ENCODE data around the gene ATP13A3. TPM values are rescaled to one million over a fixed set of nuclear protein-coding genes. Genes with fewer than 3 reads are reported as not detected.

Gene ATP13A3
- total RNA-seq, 1 donor from 2014 or later, result 79.2 TPM

DNA sequence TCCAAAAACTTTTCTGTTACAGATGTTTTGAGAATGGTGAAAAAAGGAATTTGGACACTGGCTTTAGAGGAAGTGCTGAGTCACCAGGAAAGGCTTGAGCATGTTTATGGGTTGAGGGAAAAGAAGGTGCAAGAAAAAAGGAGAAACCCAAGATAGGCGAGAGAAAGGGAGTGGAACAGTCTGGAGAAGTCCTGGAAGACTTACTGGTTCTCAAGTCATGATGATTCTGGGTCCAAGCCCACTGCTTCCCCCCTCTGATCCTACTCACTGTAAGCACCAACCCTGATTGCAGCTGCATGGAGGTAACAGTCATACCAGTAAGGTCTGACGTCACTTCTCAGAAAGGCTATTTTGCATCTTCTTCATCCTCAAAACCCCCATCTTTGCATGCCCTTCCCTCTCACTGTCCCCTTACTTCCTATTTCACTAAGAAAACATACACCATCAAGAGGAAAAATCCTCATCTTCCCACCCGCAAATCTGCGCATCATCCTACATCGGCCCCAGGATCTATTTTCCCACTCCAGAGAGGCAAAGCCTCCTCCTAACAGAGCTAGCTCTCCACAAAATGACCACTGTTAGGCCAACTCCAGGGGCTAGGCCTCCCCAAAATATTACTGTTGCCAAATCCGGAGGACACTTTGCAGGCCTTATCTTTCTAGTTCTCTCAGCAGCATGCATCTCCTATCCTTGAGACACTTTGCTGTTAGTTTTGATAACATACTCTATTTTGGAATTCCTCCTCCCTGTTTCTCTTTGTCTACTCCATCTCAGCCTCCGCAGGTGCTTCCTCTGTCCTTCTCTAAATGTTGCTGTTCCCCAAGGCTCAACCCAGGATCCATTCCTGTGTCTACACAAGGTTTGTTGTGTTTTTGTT is 3.2 kb upstream of the ATP13A3 start:
- no peak overlapping the region for H3K4me3 Mint-ChIP-seq (ENCODE audit: unreplicated experiment)
- no peaks in the 10 kb centered on the region for H3K36me3 ChIP-seq (ENCODE audit: insufficient read depth, low read length)
- H2AFZ ChIP-seq (ENCODE audit: low read depth, low read length), result no peak overlapping the region
- H3K27ac Mint-ChIP-seq (ENCODE audit: unreplicated experiment), result peak overlapping the region; percentile 36
- no peaks in the 10 kb centered on the region for H3K36me3 Mint-ChIP-seq (ENCODE audit: low read depth, unreplicated experiment)
- no peak for FAIRE-seq
- H3K4me3 ChIP-seq (ENCODE audit: insufficient read depth, low read depth, low read length), result no peak overlapping the region
- H4K20me1 ChIP-seq (ENCODE audit: insufficient read depth, low read length), result peaks cover 9% of the 10 kb centered on the region
- H3K9me3 Mint-ChIP-seq (ENCODE audit: unreplicated experiment), result no peaks in the 10 kb centered on the region
- H3K4me1 Mint-ChIP-seq (ENCODE audit: low read depth, unreplicated experiment), result peaks cover 31% of the 10 kb centered on the region
- H3K4me2 ChIP-seq (ENCODE audit: low read length), result peak overlapping the region; percentile 55
- H3K27me3 ChIP-seq (ENCODE audit: insufficient read depth, low read length), result no peaks in the 10 kb centered on the region
- no peaks in the 10 kb centered on the region for H3K27me3 Mint-ChIP-seq (ENCODE audit: low read depth, unreplicated experiment)
- TF ChIP-seq, protein P1, sequence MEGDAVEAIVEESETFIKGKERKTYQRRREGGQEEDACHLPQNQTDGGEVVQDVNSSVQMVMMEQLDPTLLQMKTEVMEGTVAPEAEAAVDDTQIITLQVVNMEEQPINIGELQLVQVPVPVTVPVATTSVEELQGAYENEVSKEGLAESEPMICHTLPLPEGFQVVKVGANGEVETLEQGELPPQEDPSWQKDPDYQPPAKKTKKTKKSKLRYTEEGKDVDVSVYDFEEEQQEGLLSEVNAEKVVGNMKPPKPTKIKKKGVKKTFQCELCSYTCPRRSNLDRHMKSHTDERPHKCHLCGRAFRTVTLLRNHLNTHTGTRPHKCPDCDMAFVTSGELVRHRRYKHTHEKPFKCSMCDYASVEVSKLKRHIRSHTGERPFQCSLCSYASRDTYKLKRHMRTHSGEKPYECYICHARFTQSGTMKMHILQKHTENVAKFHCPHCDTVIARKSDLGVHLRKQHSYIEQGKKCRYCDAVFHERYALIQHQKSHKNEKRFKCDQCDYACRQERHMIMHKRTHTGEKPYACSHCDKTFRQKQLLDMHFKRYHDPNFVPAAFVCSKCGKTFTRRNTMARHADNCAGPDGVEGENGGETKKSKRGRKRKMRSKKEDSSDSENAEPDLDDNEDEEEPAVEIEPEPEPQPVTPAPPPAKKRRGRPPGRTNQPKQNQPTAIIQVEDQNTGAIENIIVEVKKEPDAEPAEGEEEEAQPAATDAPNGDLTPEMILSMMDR (IDR thresholded peaks at IDR 0.05; ENCODE audit: insufficient read depth, low read depth, low read length), result no peak
- TF ChIP-seq EZH2 (IDR thresholded peaks at IDR 0.05; ENCODE audit: insufficient read depth, low read length), result no peak
- H3K79me2 ChIP-seq (ENCODE audit: insufficient read depth, low read length), result peaks cover 13% of the 10 kb centered on the region
- no peak overlapping the region for H3K9ac ChIP-seq (ENCODE audit: low read length)
- peak overlapping the region; percentile 3 for H3K27ac ChIP-seq (ENCODE audit: low read depth, low read length)
- peak; percentile 57 for DNase-seq (ENCODE audit: low read depth)
- peaks cover 42% of the 10 kb centered on the region for H3K4me1 ChIP-seq (ENCODE audit: insufficient read depth, low read length)
- H3K9me3 ChIP-seq (ENCODE audit: insufficient read depth, low read depth, low read length), result no peaks in the 10 kb centered on the region

DNA sequence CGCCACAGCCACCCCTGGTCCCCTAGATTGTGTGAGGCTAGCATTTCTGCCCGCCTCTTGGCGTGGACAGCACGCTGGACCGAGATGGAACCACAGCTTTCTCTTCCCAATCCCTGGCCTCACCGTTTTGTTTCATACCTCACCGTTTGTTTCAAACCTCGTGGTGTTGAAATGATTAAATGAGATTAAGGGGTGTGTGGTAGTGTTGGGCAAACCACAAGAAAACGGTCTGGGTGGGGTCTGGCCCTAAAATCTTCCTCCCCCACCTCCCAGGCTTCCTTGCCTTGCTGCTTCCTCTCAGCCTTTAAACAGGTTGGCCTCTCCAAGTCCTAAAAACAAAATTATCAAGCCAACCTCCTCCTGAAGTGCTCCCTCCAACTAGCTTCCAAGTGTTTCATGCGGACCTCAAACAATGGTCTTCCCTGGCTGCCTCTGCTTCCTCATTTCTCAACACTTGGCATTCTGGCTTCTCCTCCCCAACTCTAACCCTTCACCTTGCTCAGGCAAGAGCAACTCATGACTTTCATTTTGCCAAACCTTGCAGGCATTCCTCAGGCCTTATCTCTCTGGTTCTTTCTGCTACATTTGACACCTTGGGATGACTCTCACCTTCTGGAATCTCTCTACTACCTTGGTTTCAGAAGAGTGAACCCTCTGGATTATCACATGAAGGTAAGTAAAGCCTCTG is 1.4 kb upstream of the ATP13A3 start:
- no peaks in the 10 kb centered on the region for H3K27me3 Mint-ChIP-seq (ENCODE audit: low read depth, unreplicated experiment)
- H3K79me2 ChIP-seq (ENCODE audit: insufficient read depth, low read length), result peaks cover 31% of the 10 kb centered on the region
- peaks cover 24% of the 10 kb centered on the region for H3K4me1 Mint-ChIP-seq (ENCODE audit: low read depth, unreplicated experiment)
- H3K4me2 ChIP-seq (ENCODE audit: low read length), result peak overlapping the region; percentile 93
- peak overlapping the region; percentile 62 for H2AFZ ChIP-seq (ENCODE audit: low read depth, low read length)
- no peaks in the 10 kb centered on the region for H3K36me3 Mint-ChIP-seq (ENCODE audit: low read depth, unreplicated experiment)
- no peak for FAIRE-seq
- TF ChIP-seq, protein P1 (IDR thresholded peaks at IDR 0.05; ENCODE audit: insufficient read depth, low read depth, low read length), result no peak
- no peak for TF ChIP-seq EZH2 (IDR thresholded peaks at IDR 0.05; ENCODE audit: insufficient read depth, low read length)
- H3K27ac Mint-ChIP-seq (ENCODE audit: unreplicated experiment), result peak overlapping the region; percentile 1
- H3K27ac ChIP-seq (ENCODE audit: low read depth, low read length), result peak overlapping the region; percentile 24
- peaks cover 22% of the 10 kb centered on the region for H4K20me1 ChIP-seq (ENCODE audit: insufficient read depth, low read length)
- H3K9me3 ChIP-seq (ENCODE audit: insufficient read depth, low read depth, low read length), result no peaks in the 10 kb centered on the region
- peaks cover 36% of the 10 kb centered on the region for H3K4me1 ChIP-seq (ENCODE audit: insufficient read depth, low read length)
- H3K4me3 ChIP-seq (ENCODE audit: insufficient read depth, low read depth, low read length), result no peak overlapping the region
- no peak overlapping the region for H3K9ac ChIP-seq (ENCODE audit: low read length)
- DNase-seq (ENCODE audit: low read depth), result peak; percentile 61
- no peaks in the 10 kb centered on the region for H3K27me3 ChIP-seq (ENCODE audit: insufficient read depth, low read length)
- H3K4me3 Mint-ChIP-seq (ENCODE audit: unreplicated experiment), result peak overlapping the region; percentile 84
- peaks cover 6% of the 10 kb centered on the region for H3K36me3 ChIP-seq (ENCODE audit: insufficient read depth, low read length)
- H3K9me3 Mint-ChIP-seq (ENCODE audit: unreplicated experiment), result no peaks in the 10 kb centered on the region
